Vagina (tissue), 2 donors: Measurements from ENCODE around the gene TAS2R8.

Source experiments
- POLR2A ChIP-seq, 2 donors: fragments of 450-650 bp; IDR thresholded peaks; one replicate each; pipeline ENCODE4 v1.6.1; 2017; ENCODE audit warnings: antibody characterized with exemption in 2 of 2, mild to moderate bottlenecking in 2 of 2, moderate library complexity in 2 of 2
- POLR2AphosphoS5 ChIP-seq, 2 donors: sonication (generic); formaldehyde crosslinking; IDR thresholded peaks; one replicate each; pipeline ENCODE4 v1.9.0; 2017; ENCODE audit warnings: antibody characterized with exemption in 2 of 2, mild to moderate bottlenecking in 2 of 2, low read depth in 1 of 2; ENCODE audit not compliant: insufficient read depth in 1 of 2
- TF ChIP-seq, protein P1 (sequence below), 3 experiments: fragments of 450-650 bp in 2 of 3; fragments of 200-600 bp in 1 of 3; sonication (generic) in 1 of 3; IDR thresholded peaks; one replicate each; pipeline ENCODE4 v1.5.1; 2017 to 2019; ENCODE audit warnings: antibody characterized with exemption in 3 of 3, mild to moderate bottlenecking in 2 of 3, moderate library complexity in 2 of 3

- TF ChIP-seq, protein P1, sequence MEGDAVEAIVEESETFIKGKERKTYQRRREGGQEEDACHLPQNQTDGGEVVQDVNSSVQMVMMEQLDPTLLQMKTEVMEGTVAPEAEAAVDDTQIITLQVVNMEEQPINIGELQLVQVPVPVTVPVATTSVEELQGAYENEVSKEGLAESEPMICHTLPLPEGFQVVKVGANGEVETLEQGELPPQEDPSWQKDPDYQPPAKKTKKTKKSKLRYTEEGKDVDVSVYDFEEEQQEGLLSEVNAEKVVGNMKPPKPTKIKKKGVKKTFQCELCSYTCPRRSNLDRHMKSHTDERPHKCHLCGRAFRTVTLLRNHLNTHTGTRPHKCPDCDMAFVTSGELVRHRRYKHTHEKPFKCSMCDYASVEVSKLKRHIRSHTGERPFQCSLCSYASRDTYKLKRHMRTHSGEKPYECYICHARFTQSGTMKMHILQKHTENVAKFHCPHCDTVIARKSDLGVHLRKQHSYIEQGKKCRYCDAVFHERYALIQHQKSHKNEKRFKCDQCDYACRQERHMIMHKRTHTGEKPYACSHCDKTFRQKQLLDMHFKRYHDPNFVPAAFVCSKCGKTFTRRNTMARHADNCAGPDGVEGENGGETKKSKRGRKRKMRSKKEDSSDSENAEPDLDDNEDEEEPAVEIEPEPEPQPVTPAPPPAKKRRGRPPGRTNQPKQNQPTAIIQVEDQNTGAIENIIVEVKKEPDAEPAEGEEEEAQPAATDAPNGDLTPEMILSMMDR (IDR thresholded peaks at IDR 0.05): no peak
- TF ChIP-seq POLR2A (IDR thresholded peaks at IDR 0.05): no peak
- TF ChIP-seq POLR2AphosphoS5 (IDR thresholded peaks at IDR 0.05; ENCODE audit: insufficient read depth in 1 of 2, low read depth in 1 of 2): no peak
These were observed 3.0 kb upstream of the TAS2R8 start, which contains the start of gene TAS2R9 for GRCh38 chr12:10810068-10810467.
